NCI-H69 (cell line): Measurements from ENCODE around the gene CCDC196.

Experiments
- DNase-seq: peaks from one replicate; lab custom pipeline; 2025; lab: John Stamatoyannopoulos, UW

CCDC196 gene

GRCh38 chr14:66485910-66486421, at the start of gene CCDC196:
Gene CCDC196 (plus strand): TSS chr14:66486371. CDS start chr14:66486503, 132 bp downstream.
- DNase-seq = no peak

GRCh38 chr14:66440801-66441200, 45.4 kb upstream of the CCDC196 start:
- no peak for DNase-seq

GRCh38 chr14:66442953-66443571, 43.1 kb upstream of the CCDC196 start:
- DNase-seq = no peak

GRCh38 chr14:66443785-66444184, 42.4 kb upstream of the CCDC196 start:
- DNase-seq = no peak

DNA sequence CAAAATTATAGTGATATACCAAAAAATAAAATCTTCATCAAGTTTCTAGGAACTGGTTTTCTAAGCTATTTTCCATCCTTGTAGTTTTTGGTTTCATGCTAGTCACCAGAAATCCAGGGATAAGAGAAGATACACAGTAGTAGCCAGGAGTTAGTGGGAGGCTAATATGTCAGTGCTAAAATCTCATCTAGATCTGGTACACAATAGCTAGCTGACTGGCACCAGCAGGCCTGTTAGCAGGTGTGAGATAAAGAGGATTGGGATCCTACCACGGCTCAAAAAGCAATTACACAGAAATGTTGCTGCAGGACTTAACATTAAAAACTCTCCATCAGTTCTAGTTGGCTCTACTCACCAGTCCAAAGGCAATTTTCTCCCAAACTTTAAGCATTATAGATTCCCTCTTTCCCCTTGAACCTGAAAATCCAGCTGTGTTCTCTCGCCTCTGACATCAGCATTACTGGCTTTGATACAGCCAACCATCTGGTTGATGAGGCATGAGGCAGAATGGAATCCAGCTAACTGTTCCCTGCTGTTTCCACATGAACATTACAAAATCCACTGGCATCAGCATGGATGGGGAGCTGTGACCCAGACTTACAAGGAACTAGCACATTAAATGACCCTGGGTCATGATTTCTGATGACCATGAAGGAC, 41.8 kb upstream of the CCDC196 start:
- no peak for DNase-seq

- no peak for DNase-seq
These were observed 40.2 kb upstream of the CCDC196 start for GRCh38 chr14:66445936-66446335.

DNA sequence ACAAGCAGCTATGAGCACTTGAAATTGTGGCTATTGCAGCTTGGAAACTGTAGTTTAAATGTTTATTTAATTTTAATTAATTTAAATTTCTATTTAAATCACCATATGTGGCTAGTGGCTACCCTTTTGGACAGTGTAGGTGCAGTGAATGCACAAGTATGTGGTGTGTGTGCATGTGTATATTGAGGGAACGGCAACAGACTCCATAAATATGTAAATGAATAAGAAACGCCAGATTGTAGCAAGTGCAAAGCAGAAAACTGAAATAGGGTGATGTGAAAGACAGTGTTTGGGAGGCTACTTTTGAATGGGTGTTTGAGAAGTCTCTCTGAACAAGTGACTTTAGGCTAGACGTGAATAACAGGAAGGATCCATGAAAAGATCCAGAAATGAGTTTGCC, 32.7 kb upstream of the CCDC196 start:
- no peak for DNase-seq

GRCh38 chr14:66459603-66460002, 26.6 kb upstream of the CCDC196 start:
- no peak for DNase-seq

GRCh38 chr14:66464261-66464660, 21.9 kb upstream of the CCDC196 start:
- no peak for DNase-seq

DNA sequence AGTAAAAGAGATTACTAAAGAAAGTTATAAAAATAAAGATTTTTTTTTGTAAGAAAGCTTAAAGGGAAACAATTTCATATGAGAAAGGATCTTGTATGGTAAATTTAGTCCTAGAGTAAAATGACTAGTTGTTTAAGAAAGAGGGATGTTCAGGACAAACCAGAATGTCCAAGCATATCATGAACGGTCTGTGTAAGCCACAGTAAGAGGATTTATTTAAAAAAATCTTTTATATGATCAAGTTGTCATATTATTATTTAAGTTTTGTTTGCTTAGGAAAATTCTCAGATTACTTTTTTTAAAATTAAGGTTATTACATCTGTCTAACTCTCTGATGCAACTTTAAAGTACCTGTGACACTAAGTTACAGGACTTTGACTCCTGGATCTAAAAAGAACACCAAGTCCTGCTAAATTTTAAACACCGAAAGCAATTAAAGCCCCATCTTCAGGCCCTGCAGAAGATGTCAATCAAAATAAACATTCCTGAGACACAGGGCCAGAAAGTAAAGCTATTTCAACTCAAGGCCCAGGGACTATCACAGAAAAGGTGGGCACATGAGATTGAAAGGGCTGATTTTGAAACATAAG, 17.3 kb upstream of the CCDC196 start:
- DNase-seq = no peak

- no peak for DNase-seq
These were observed 14.6 kb upstream of the CCDC196 start for GRCh38 chr14:66471584-66471983.

- no peak for DNase-seq
These were observed 13.9 kb upstream of the CCDC196 start for GRCh38 chr14:66472251-66472650.

GRCh38 chr14:66473223-66473622, 12.9 kb upstream of the CCDC196 start:
- no peak for DNase-seq

DNA sequence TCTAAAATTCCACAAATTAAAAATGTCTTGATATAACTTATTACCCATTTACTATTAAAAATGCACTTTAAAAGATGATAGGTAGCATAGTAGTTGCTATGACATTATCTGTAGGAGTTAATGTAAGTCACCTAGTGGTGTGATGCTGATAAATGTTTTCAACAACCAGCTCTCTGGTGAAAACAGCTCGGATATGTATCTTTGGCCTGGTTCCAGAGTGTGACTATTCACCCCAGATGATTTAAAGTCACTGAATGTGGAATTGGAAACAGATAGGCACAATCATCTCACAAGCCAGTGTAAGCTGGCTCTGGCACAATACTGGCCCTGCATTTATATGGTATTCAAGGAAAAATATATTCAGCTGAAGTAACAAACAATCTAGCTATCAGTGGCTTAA, 9.2 kb upstream of the CCDC196 start:
- DNase-seq = no peak

DNA sequence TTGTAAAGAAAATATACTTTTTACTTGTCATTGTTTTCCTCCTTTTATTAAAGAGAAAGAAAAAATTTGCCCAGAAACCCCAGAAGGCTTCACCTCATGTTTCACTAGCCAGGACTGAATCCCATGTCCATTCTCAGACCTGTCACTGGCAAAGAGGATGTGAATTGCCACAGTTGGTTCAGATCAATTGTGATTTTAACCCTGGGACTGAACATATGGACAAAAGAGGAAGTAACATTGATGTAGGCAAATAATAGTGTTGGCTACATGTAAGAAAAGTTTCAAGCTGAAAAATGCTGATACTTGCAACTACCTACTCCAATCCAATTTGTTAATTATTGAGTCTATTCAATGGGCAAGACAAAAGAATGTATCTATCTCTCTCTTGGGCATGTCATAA, 8.6 kb upstream of the CCDC196 start:
- DNase-seq = no peak

- no peak for DNase-seq
These were observed 3.3 kb upstream of the CCDC196 start for GRCh38 chr14:66482873-66483272.

DNA sequence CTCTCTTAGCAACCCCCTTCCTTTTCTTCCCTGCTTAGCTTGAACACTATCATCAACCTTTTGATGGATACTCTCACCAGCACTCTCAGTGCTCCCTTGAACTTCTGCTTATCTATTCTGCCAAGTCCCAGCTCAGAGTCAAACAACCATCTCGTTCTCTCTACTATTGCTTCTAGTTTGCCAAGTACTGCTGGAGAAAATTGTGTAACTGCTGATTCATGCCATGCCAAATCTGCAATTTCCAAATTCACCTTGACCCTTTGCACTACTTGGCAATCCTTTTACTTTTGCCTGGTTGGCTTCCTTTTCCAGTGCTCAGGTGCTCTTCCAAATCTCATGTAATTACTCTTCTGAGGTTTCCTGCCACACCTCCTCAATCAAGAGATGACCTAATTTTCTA, 2.8 kb upstream of the CCDC196 start:
- no peak for DNase-seq

DNA sequence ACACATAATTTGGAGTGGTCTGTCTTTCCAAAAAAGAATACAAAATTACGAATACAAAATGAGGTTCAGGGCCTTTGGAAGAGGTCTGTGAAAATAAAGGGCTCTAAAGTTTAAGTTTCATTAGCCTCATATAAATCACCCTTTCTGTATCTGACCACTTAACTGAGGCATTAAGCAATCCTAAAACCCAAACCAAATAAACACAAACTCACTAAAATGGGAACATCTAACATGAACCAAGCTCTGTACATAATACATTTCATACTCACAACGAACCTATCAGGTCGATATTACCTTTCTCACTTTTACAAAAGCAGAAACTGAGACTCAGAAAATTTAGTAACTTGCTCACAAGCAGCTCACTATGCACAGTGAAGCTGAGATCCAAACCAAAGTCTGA, 1.1 kb upstream of the CCDC196 start:
- DNase-seq = no peak

- DNase-seq = no peak
These were observed 993 bp downstream of the CCDC196 start for GRCh38 chr14:66487164-66487563.

GRCh38 chr14:66490143-66491111, 4.3 kb downstream of the CCDC196 start:
- DNase-seq = no peak

DNA sequence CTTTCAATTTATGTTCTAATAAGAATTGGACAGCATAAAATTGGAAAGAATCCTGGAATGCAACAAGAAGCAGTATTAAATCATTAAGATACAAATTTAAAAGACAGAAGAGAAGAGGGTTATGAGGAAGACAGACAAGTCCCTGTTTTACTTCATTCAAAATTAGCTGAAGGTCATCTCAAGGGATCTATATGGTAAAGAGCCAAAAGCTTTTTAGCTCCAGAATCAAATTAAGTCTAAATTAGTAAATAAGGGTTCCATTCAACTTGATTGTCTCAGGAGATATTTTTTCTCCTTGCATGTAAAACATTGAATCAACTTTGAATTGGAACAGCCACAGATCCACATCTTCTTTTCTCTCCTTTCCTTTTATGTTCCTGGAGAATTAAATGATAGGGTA, 7.6 kb downstream of the CCDC196 start:
- DNase-seq = no peak
